Measurements from ENCODE around the gene DSE.

GRCh38 chr6:116390581-116390980 is 19.8 kb downstream of the DSE start:
- no peak for TF ChIP-seq REST (IDR thresholded peaks at IDR 0.05)
- no peak for TF ChIP-seq EP300 (IDR thresholded peaks at IDR 0.05)
- no peak for TF ChIP-seq CTCF (IDR thresholded peaks at IDR 0.05)
- no peak for TF ChIP-seq POLR2A (IDR thresholded peaks at IDR 0.05; ENCODE audit: low read length)
- no peak for TF ChIP-seq GATA3 (IDR thresholded peaks at IDR 0.05; ENCODE audit: borderline replicate concordance)
- no peak for TF ChIP-seq BCL3 (IDR thresholded peaks at IDR 0.05)
- TF ChIP-seq MAZ (IDR thresholded peaks at IDR 0.05; ENCODE audit: borderline replicate concordance, low read depth, low read length), result no peak
- TF ChIP-seq SMC3 (IDR thresholded peaks at IDR 0.05), result no peak
- TF ChIP-seq ESRRA (IDR thresholded peaks at IDR 0.05; ENCODE audit: borderline replicate concordance, low read length), result no peak
- TF ChIP-seq BHLHE40 (IDR thresholded peaks at IDR 0.05; ENCODE audit: low read depth, low read length), result no peak
